GM10266 (cell line): ENCODE measurements around the gene ARRB1.

Experiments used
- DNase-seq: peaks from one replicate; pipeline ENCODE4 v3.0.0; 2012; ENCODE audit errors: extremely low spot score
- CTCF ChIP-seq: IDR thresholded peaks from 2 replicates; pipeline ENCODE4 v1.5.1; 2012; ENCODE audit warnings: mild to moderate bottlenecking, low read depth; ENCODE audit not compliant: control insufficient read depth, insufficient read depth; ENCODE audit errors: missing control alignments

Gene ARRB1

GRCh38 chr11:75341612-75342011 is 9.8 kb downstream of the ARRB1 start:
- no peak for DNase-seq
- no peak for TF ChIP-seq CTCF

GRCh38 chr11:75339685-75340409 is 11.6 kb downstream of the ARRB1 start:
- TF ChIP-seq CTCF, result no peak
- DNase-seq, result no peak

- no peak for TF ChIP-seq CTCF
- DNase-seq, result no peak
Measured at GRCh38 chr11:75338516-75339208, 12.8 kb downstream of the ARRB1 start.

GRCh38 chr11:75337195-75337654 is 14.2 kb downstream of the ARRB1 start:
- no peak for DNase-seq
- TF ChIP-seq CTCF, result no peak

GRCh38 chr11:75334976-75335375 is 16.5 kb downstream of the ARRB1 start:
- TF ChIP-seq CTCF, result no peak
- no peak for DNase-seq

- DNase-seq, result no peak
- TF ChIP-seq CTCF, result no peak
Measured at GRCh38 chr11:75334402-75334891, 17.0 kb downstream of the ARRB1 start.

- DNase-seq, result no peak
- no peak for TF ChIP-seq CTCF
Measured at GRCh38 chr11:75333807-75334140, 17.7 kb downstream of the ARRB1 start.
